ENCODE data around the gene DCUN1D1.

- TF ChIP-seq, protein P1, sequence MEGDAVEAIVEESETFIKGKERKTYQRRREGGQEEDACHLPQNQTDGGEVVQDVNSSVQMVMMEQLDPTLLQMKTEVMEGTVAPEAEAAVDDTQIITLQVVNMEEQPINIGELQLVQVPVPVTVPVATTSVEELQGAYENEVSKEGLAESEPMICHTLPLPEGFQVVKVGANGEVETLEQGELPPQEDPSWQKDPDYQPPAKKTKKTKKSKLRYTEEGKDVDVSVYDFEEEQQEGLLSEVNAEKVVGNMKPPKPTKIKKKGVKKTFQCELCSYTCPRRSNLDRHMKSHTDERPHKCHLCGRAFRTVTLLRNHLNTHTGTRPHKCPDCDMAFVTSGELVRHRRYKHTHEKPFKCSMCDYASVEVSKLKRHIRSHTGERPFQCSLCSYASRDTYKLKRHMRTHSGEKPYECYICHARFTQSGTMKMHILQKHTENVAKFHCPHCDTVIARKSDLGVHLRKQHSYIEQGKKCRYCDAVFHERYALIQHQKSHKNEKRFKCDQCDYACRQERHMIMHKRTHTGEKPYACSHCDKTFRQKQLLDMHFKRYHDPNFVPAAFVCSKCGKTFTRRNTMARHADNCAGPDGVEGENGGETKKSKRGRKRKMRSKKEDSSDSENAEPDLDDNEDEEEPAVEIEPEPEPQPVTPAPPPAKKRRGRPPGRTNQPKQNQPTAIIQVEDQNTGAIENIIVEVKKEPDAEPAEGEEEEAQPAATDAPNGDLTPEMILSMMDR (IDR thresholded peaks at IDR 0.05 in 8 of 11, conservative IDR thresholded peaks at IDR 0.05 in 3 of 11), result no peak
- TF ChIP-seq POLR2AphosphoS5 (IDR thresholded peaks at IDR 0.05) (peak; percentile 84 to 88 (median 87)), POLR2A (IDR thresholded peaks at IDR 0.05) (peak in 1 of 3 donors; percentile 48)
These were observed at the start of gene DCUN1D1 for GRCh38 chr3:182980204-182981037.
